Measurements from ENCODE around the gene ENG. TPM values are rescaled to one million over a fixed set of nuclear protein-coding genes. Genes with fewer than 3 reads are reported as not detected.

The ENG gene
- total and polyA plus RNA-seq, 5 donors: 275 to 462 (median 362) TPM

- DNase-seq: peak in 1 of 3 donors; percentile 54
- Histone ChIP-seq H3K27ac (ENCODE audit: low read length) (peak overlapping the region; percentile 76), H3K9me3 (ENCODE audit: control insufficient read depth, low read length) (no peaks in the 10 kb centered on the region), H3K4me3 (ENCODE audit: low read length) (peak overlapping the region; percentile 87), H3K27me3 (ENCODE audit: control insufficient read depth, insufficient read depth) (no peaks in the 10 kb centered on the region), H3K4me1 (ENCODE audit: control insufficient read depth, insufficient read depth, low read length) (peaks cover 4% of the 10 kb centered on the region)
- intact Hi-C loops (cut with DNase I): loop anchor here in 2 of 4 donors (5.0 to 10.0 kb wide), 2 partner anchors 73 to 115 kb away; partner anchors contain the start of genes AK1 (in 2 of the 2) and ST6GALNAC4 (in 1 of the 2)
- ATAC-seq: no peak
- 20% methylated on average over 10 of the region's 10 CpGs for WGBS
Measured at GRCh38 chr9:127801955-127802575, 52.4 kb downstream of the ENG start.

- peak overlapping the region; percentile 3 for H3K27ac ChIP-seq (ENCODE audit: low read length)
- no peaks in the 10 kb centered on the region for H3K9me3 ChIP-seq (ENCODE audit: control insufficient read depth, low read length)
- WGBS: 47% methylated on average over 11 of the region's 11 CpGs
- no peak overlapping the region for H3K4me3 ChIP-seq (ENCODE audit: low read length)
- H3K27me3 ChIP-seq (ENCODE audit: control insufficient read depth, insufficient read depth): no peaks in the 10 kb centered on the region
- intact Hi-C loops (cut with DNase I): no loop called here
- DNase-seq (no peak), ATAC-seq (no peak)
- H3K4me1 ChIP-seq (ENCODE audit: control insufficient read depth, insufficient read depth, low read length): peaks cover 9% of the 10 kb centered on the region
Measured at GRCh38 chr9:127796852-127797370, 57.5 kb downstream of the ENG start.

GRCh38 chr9:127796225-127796813 is 58.1 kb downstream of the ENG start:
- 52% methylated on average over 8 of the region's 8 CpGs for WGBS
- no peak overlapping the region for H3K4me3 ChIP-seq (ENCODE audit: low read length)
- H3K9me3 ChIP-seq (ENCODE audit: control insufficient read depth, low read length): no peaks in the 10 kb centered on the region
- DNase-seq: peak; percentile 49 to 78 (median 73)
- H3K27ac ChIP-seq (ENCODE audit: low read length): no peak overlapping the region
- ATAC-seq: peak; percentile 48 to 59
- peaks cover 9% of the 10 kb centered on the region for H3K4me1 ChIP-seq (ENCODE audit: control insufficient read depth, insufficient read depth, low read length)
- intact Hi-C loops (cut with DNase I): no loop called here
- no peaks in the 10 kb centered on the region for H3K27me3 ChIP-seq (ENCODE audit: control insufficient read depth, insufficient read depth)

- intact Hi-C loops (cut with DNase I): no loop called here
- ATAC-seq: peak in 1 of 2 donors; percentile 4
- H3K27me3 ChIP-seq (ENCODE audit: control insufficient read depth, insufficient read depth): no peaks in the 10 kb centered on the region
Measured at GRCh38 chr9:127794001-127794791, 60.3 kb downstream of the ENG start.

GRCh38 chr9:127793093-127793708 is 61.3 kb downstream of the ENG start:
- Histone ChIP-seq H3K27ac (ENCODE audit: low read length) (peak overlapping the region; percentile 25), H3K4me1 (ENCODE audit: control insufficient read depth, insufficient read depth, low read length) (peaks cover 11% of the 10 kb centered on the region), H3K27me3 (ENCODE audit: control insufficient read depth, insufficient read depth) (no peaks in the 10 kb centered on the region), H3K4me3 (ENCODE audit: low read length) (no peak overlapping the region), H3K9me3 (ENCODE audit: control insufficient read depth, low read length) (no peaks in the 10 kb centered on the region)
- intact Hi-C loops (cut with DNase I): no loop called here
- DNase-seq (peak in 1 of 3 donors; percentile 12), ATAC-seq (peak in 1 of 2 donors; percentile 8)
- WGBS: 59% methylated on average over 8 of the region's 8 CpGs

More at GRCh38 chr9:127794001-127794791, 60.3 kb downstream of the ENG start:
- H3K4me1 ChIP-seq (ENCODE audit: control insufficient read depth, insufficient read depth, low read length): peaks cover 11% of the 10 kb centered on the region
- H3K27ac ChIP-seq (ENCODE audit: low read length): no peak overlapping the region
- DNase-seq: no peak
- no peaks in the 10 kb centered on the region for H3K9me3 ChIP-seq (ENCODE audit: control insufficient read depth, low read length)
- no peak overlapping the region for H3K4me3 ChIP-seq (ENCODE audit: low read length)
- WGBS: 75% methylated on average over 14 of the region's 14 CpGs

- Histone ChIP-seq H3K27me3 (ENCODE audit: control insufficient read depth, insufficient read depth) (no peaks in the 10 kb centered on the region), H3K4me1 (ENCODE audit: control insufficient read depth, insufficient read depth, low read length) (peaks cover 11% of the 10 kb centered on the region), H3K9me3 (ENCODE audit: control insufficient read depth, low read length) (no peaks in the 10 kb centered on the region), H3K4me3 (ENCODE audit: low read length) (no peak overlapping the region), H3K27ac (ENCODE audit: low read length) (no peak overlapping the region)
- no peak for ATAC-seq
- intact Hi-C loops (cut with DNase I): no loop called here
- 68% methylated on average over 7 of the region's 7 CpGs for WGBS
- DNase-seq: no peak
Measured at GRCh38 chr9:127792417-127793031, 61.9 kb downstream of the ENG start.

GRCh38 chr9:127791085-127791484 is 63.4 kb downstream of the ENG start:
- no peaks in the 10 kb centered on the region for H3K27me3 ChIP-seq (ENCODE audit: control insufficient read depth, insufficient read depth)
- DNase-seq (no peak), ATAC-seq (no peak)
- 83% methylated on average over 4 of the region's 4 CpGs for WGBS
- intact Hi-C loops (cut with DNase I): no loop called here
- H3K9me3 ChIP-seq (ENCODE audit: control insufficient read depth, low read length): no peaks in the 10 kb centered on the region
- no peak overlapping the region for H3K4me3 ChIP-seq (ENCODE audit: low read length)
- peaks cover 8% of the 10 kb centered on the region for H3K4me1 ChIP-seq (ENCODE audit: control insufficient read depth, insufficient read depth, low read length)
- no peak overlapping the region for H3K27ac ChIP-seq (ENCODE audit: low read length)

GRCh38 chr9:127790094-127790855 is 64.2 kb downstream of the ENG start:
- Histone ChIP-seq H3K9me3 (ENCODE audit: control insufficient read depth, low read length) (no peaks in the 10 kb centered on the region), H3K4me3 (ENCODE audit: low read length) (no peak overlapping the region), H3K27me3 (ENCODE audit: control insufficient read depth, insufficient read depth) (no peaks in the 10 kb centered on the region), H3K4me1 (ENCODE audit: control insufficient read depth, insufficient read depth, low read length) (peaks cover 6% of the 10 kb centered on the region), H3K27ac (ENCODE audit: low read length) (peak overlapping the region; percentile 5)
- intact Hi-C loops (cut with DNase I): no loop called here
- ATAC-seq: no peak
- peak in 1 of 3 donors; percentile 8 for DNase-seq
- 64% methylated on average over 9 of the region's 9 CpGs for WGBS

GRCh38 chr9:127789179-127789578 is 65.3 kb downstream of the ENG start:
- Histone ChIP-seq H3K9me3 (ENCODE audit: control insufficient read depth, low read length) (no peaks in the 10 kb centered on the region), H3K27me3 (ENCODE audit: control insufficient read depth, insufficient read depth) (no peaks in the 10 kb centered on the region), H3K4me3 (ENCODE audit: low read length) (no peak overlapping the region), H3K4me1 (ENCODE audit: control insufficient read depth, insufficient read depth, low read length) (peaks cover 6% of the 10 kb centered on the region), H3K27ac (ENCODE audit: low read length) (no peak overlapping the region)
- no peak for ATAC-seq
- WGBS: 85% methylated on average over 25 of the region's 25 CpGs
- DNase-seq: peak in 2 of 3 donors; percentile 18 to 55
- intact Hi-C loops (cut with DNase I): loop anchor here in 1 of 4 donors (5.0 kb wide), 1 partner anchor 52 kb away; the partner anchor contains the start of gene TOR2A

All from right cardiac atrium (tissue), 5 donors.